Caco-2 (cell line): Measurements from ENCODE around the gene KLHL25. TPM values are rescaled to one million over a fixed set of nuclear protein-coding genes. Genes with fewer than 3 reads are reported as not detected.

ENCODE experiments used
- BruUV-seq: library from RNA; stranded (reverse); fragments of 400-500 nt; replicated peaks from 2 replicates; lab custom pipeline; 2021; lab: Mats Ljungman, UMichigan
- CTCF ChIA-PET: fragments of 300-600 bp; sonication (Branson Sonifier 250); formaldehyde crosslinking; loops from one replicate; lab custom pipeline; 2022; ENCODE audit warnings: antibody characterized with exemption; lab: Charles Lee
- POLR2A ChIA-PET: fragments of 300-600 bp; sonication (Branson Sonifier 250); formaldehyde crosslinking; loops from one replicate; lab custom pipeline; 2022; ENCODE audit warnings: antibody characterized with exemption; lab: Charles Lee
- DNase-seq, 2 experiments: peaks; one replicate each; pipeline versions ENCODE4 v3.0.0 to v3.0.0-alpha.2; 2020 to 2022
- H3K27me3 ChIP-seq: replicated peaks from 2 replicates; pipeline ENCODE4 v1.6.0; 2011; ENCODE audit warnings: low read length; ENCODE audit not compliant: control insufficient read depth, insufficient read depth
- H3K36me3 ChIP-seq: 2 replicates; pipeline ENCODE4 v1.5.1; 2011; ENCODE audit warnings: low read length; ENCODE audit not compliant: control insufficient read depth, insufficient read depth
- H3K4me1 ChIP-seq: fragments of 250-450 bp; sonication (Bioruptor Pico); 2 replicates; pipeline ENCODE4 v1.5.1; 2020; ENCODE audit warnings: mild to moderate bottlenecking
- H3K4me3 ChIP-seq: 2 replicates; pipeline ENCODE4 v1.5.1; 2011; ENCODE audit warnings: low read depth, mild to moderate bottlenecking, control low read depth, low read length
- H3K9me3 ChIP-seq: fragments of 250-450 bp; sonication (Bioruptor Pico); 2 replicates; pipeline ENCODE4 v1.5.1; 2020; ENCODE audit warnings: mild to moderate bottlenecking, moderate library complexity
- H3K27ac Mint-ChIP-seq: one replicate; pipeline ENCODE4 v1.8.0; 2022; ENCODE audit warnings: mixed read lengths; ENCODE audit not compliant: unreplicated experiment
- H3K27me3 Mint-ChIP-seq: one replicate; pipeline ENCODE4 v1.8.0; 2022; ENCODE audit warnings: mixed read lengths; ENCODE audit not compliant: insufficient read depth, unreplicated experiment
- H3K36me3 Mint-ChIP-seq: one replicate; pipeline ENCODE4 v1.8.0; 2022; ENCODE audit warnings: mild to moderate bottlenecking, mixed read lengths; ENCODE audit not compliant: insufficient read depth, unreplicated experiment
- H3K4me1 Mint-ChIP-seq: one replicate; pipeline ENCODE4 v1.8.0; 2022; ENCODE audit warnings: low read depth, mixed read lengths; ENCODE audit not compliant: unreplicated experiment
- H3K4me3 Mint-ChIP-seq: one replicate; pipeline ENCODE4 v1.8.0; 2022; ENCODE audit warnings: mild to moderate bottlenecking, moderate library complexity, mixed read lengths; ENCODE audit not compliant: unreplicated experiment
- H3K9me3 Mint-ChIP-seq: one replicate; pipeline ENCODE4 v1.8.0; 2022; ENCODE audit warnings: mixed read lengths; ENCODE audit not compliant: unreplicated experiment
- intact Hi-C: fragments of 100-400 bp; cut with micrococcal nuclease; formaldehyde crosslinking; loops from one replicate; pipeline ENCODE4 v1.10.0; 2022; ENCODE audit not compliant: unreplicated experiment
- total RNA-seq: library from RNA; stranded (reverse); gene quantifications from 2 replicates; pipeline ENCODE4 v1.2.3, GENCODE V29; 2022
- TF ChIP-seq, protein P1 (sequence below), 2 experiments: fragments of 200-600 bp in 1 of 2; IDR thresholded peaks; 1 replicate in 1 of 2; 2 replicates in 1 of 2; pipeline versions ENCODE4 v1.5.1 to v1.8.0; 2011 to 2022; ENCODE audit warnings: antibody characterized with exemption in 1 of 2, control low read depth in 1 of 2, inconsistent platforms in 1 of 2, low read depth in 1 of 2, low read length in 1 of 2, mild to moderate bottlenecking in 1 of 2, moderate library complexity in 1 of 2; ENCODE audit not compliant: insufficient read depth in 1 of 2, severe bottlenecking in 1 of 2, unreplicated experiment in 1 of 2

The KLHL25 gene
- total RNA-seq, 1 experiment from 2014 or later = 15.4 TPM

- Mint-ChIP-seq H3K4me3 (no peak overlapping the region), H3K4me1 (peaks cover 8% of the 10 kb centered on the region), H3K27ac (no peak overlapping the region), H3K36me3 (no peaks in the 10 kb centered on the region), H3K27me3 (no peaks in the 10 kb centered on the region), H3K9me3 (no peaks in the 10 kb centered on the region)
- Histone ChIP-seq H3K27me3 (no peaks in the 10 kb centered on the region), H3K9me3 (no peaks in the 10 kb centered on the region), H3K4me1 (peaks cover 7% of the 10 kb centered on the region; the same call in 1 of the 2 replicates), H3K4me3 (no peak overlapping the region), H3K36me3 (no peaks in the 10 kb centered on the region)
- intact Hi-C loops = no loop called here
- CTCF ChIA-PET = interaction anchor here (0.9 kb wide), 1 partner anchor 11 kb away, joined by 3 read pairs; no protein-coding TSS in a partner anchor
- POLR2A ChIA-PET = no interaction called here
- TF ChIP-seq, protein P1, sequence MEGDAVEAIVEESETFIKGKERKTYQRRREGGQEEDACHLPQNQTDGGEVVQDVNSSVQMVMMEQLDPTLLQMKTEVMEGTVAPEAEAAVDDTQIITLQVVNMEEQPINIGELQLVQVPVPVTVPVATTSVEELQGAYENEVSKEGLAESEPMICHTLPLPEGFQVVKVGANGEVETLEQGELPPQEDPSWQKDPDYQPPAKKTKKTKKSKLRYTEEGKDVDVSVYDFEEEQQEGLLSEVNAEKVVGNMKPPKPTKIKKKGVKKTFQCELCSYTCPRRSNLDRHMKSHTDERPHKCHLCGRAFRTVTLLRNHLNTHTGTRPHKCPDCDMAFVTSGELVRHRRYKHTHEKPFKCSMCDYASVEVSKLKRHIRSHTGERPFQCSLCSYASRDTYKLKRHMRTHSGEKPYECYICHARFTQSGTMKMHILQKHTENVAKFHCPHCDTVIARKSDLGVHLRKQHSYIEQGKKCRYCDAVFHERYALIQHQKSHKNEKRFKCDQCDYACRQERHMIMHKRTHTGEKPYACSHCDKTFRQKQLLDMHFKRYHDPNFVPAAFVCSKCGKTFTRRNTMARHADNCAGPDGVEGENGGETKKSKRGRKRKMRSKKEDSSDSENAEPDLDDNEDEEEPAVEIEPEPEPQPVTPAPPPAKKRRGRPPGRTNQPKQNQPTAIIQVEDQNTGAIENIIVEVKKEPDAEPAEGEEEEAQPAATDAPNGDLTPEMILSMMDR (IDR thresholded peaks at IDR 0.05; ENCODE audit: insufficient read depth in 1 of 2, low read depth in 1 of 2, low read length in 1 of 2, severe bottlenecking in 1 of 2, unreplicated experiment in 1 of 2) = no peak
- DNase-seq = no peak
- no TSS peak for BruUV-seq
These were observed 34.1 kb upstream of the KLHL25 start for GRCh38 chr15:85828874-85829273.

DNA sequence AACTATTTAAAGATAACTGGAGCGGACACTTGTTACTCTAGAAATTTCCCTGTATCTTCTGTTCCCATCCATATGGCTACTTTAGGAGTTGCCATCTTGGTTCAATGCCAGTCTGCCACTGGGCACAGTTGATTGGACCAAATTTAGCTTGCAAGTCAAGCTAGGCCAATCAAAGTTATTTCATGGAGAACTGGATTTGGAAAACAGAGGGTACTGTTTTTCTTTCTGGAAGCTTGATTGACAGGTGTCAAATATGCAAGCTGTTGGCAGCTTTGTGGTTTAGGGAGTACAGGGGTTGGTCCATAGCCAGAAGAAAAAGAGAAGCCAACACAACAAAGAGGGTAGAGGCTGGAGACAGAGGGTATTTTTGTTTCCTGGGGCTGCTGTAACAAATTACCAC is 33.4 kb upstream of the KLHL25 start:
- H3K27ac Mint-ChIP-seq = no peak overlapping the region
- Histone ChIP-seq H3K4me1 (peaks cover 7% of the 10 kb centered on the region; the same call in 1 of the 2 replicates), H3K36me3 (no peaks in the 10 kb centered on the region), H3K9me3 (no peaks in the 10 kb centered on the region), H3K4me3 (no peak overlapping the region), H3K27me3 (no peaks in the 10 kb centered on the region)
- BruUV-seq = no TSS peak
- no peak overlapping the region for H3K4me3 Mint-ChIP-seq
- ChIA-PET POLR2A (no interaction called here), CTCF (no interaction called here)
- intact Hi-C loops = no loop called here
- no peak for DNase-seq
- H3K4me1 Mint-ChIP-seq = peaks cover 8% of the 10 kb centered on the region
- TF ChIP-seq, protein P1 (IDR thresholded peaks at IDR 0.05; ENCODE audit: insufficient read depth in 1 of 2, low read depth in 1 of 2, low read length in 1 of 2, severe bottlenecking in 1 of 2, unreplicated experiment in 1 of 2) = no peak
- no peaks in the 10 kb centered on the region for H3K27me3 Mint-ChIP-seq
- H3K9me3 Mint-ChIP-seq = no peaks in the 10 kb centered on the region
- H3K36me3 Mint-ChIP-seq = no peaks in the 10 kb centered on the region

- Histone ChIP-seq H3K4me1 (peaks cover 7% of the 10 kb centered on the region; the same call in 1 of the 2 replicates), H3K4me3 (no peak overlapping the region), H3K9me3 (no peaks in the 10 kb centered on the region), H3K36me3 (no peaks in the 10 kb centered on the region), H3K27me3 (no peaks in the 10 kb centered on the region)
- Mint-ChIP-seq H3K4me3 (no peak overlapping the region), H3K27me3 (no peaks in the 10 kb centered on the region), H3K9me3 (no peaks in the 10 kb centered on the region), H3K36me3 (no peaks in the 10 kb centered on the region), H3K4me1 (peaks cover 8% of the 10 kb centered on the region), H3K27ac (peak overlapping the region; percentile 38)
- ChIA-PET CTCF (interaction anchor here (1.4 kb wide), 1 partner anchor 10 kb away, joined by 3 read pairs; no protein-coding TSS in a partner anchor), POLR2A (no interaction called here)
- TF ChIP-seq, protein P1 (IDR thresholded peaks at IDR 0.05; ENCODE audit: insufficient read depth in 1 of 2, low read depth in 1 of 2, low read length in 1 of 2, severe bottlenecking in 1 of 2, unreplicated experiment in 1 of 2) = no peak
- BruUV-seq = no TSS peak
- DNase-seq = no peak
- intact Hi-C loops = no loop called here
These were observed 32.2 kb upstream of the KLHL25 start for GRCh38 chr15:85826756-85827515.
